Activated T-cell treated with anti-CD3 and anti-CD28 coated beads for 1 hour (primary cell): ENCODE measurements around the gene COL12A1.
A peak's percentile ranks its signal among the peaks of the same experiment; 100 is the strongest.
"Not testable (repeated sequence)": the region's sequence is repeated elsewhere in the genome, so short reads cannot be mapped to it uniquely, and the experiment has no call there.

Experiments
- DNase-seq: peaks from one replicate; pipeline ENCODE4 v3.0.0-alpha.2; 2020; ENCODE audit warnings: low read depth

The COL12A1 gene

DNA sequence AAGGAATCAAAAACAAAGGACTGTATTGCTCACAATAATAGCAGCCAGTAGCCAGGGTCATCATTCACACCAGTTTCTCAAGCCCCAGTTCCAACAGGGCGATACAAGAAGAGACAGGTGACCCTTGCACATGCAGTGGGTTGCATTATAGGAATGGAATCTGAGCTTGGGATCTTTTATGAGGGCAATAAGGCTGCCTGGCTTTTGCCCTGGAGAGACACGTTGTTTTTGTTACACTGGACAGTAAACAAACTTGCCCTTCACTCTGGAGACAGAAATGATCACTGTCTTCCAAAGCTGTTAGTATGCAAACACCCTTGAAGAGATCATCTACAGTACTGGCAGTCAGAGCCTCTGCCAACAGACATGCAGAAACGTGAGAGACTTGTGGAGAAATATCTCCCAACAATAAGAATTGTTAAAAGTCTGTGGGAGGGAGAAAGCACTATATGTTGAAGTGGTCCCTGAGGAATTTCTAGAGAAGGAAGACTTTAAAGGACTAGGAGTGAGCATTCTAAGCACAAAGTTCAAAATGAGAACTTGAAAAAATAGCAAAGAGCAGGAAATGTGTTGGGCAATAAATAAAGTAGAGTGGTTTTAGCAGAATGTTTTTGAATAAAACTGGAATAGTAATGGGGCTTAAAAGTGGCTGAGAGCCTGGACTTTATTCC lies 6.2 kb upstream of the COL12A1 start:
- DNase-seq, result no peak

DNA sequence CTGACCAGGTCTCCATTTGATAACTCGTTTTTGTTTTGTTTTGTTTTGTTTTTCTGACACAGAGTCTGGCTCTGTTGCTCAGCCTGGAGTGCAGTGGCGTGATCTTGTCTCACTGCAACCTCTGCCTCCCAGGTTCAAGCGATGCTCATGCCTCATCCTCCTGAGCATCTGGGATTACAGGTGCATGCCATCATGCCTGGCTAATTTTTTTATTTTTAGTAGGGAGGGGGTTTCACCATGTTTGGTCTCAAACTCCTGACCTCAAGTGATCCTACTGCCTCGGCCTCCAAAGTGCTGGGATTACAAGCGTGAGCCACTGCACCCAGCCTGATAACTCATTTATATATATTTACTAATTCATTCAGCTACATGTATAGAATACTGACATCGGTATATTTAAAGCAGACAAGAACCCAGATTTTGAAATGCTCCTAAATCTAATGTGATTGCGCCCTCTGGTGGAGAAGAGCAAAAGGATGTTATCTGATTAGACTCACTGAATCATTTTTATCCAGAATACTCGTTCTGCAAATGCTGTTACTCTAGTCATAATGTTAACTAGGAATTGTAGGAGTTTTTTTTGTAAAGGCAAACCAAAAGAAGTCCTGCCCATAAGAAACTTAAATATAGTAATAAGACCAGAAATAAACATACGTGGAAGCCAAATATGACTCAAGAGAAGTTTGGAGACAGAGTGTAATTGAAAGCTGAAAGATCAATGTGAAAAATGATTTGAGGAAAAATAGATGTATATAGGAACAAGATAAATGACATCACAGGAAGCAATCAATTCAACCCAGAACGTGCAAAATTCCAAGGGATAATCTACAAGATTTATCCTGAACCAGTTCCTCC lies 5.3 kb upstream of the COL12A1 start:
- DNase-seq, result peak; percentile 39

DNA sequence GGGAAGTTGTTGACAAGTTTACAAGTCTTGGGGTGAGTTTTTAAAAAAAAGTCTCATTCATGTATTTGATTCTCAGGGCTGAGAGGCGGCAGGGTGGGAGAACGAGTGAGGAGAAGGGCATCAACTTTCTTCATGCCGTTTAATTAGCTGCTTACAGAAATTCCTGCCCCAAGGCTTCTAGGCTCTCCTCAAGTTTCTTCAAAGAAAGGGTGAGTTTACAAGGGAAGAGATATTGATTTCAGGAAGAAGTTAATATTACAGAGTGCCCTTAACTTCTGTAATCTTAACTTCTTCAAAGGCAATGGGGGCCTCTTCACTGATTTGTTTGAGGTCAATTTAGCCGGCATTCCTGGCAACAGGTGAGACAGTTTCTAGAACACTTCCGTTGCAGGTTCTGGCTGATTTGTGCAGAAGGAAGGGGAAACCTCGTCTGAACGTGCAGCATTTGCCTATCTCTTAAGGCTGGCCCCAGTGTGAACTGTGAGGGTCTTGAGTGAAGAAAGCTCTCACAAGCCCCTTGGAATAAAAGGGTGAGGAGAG lies 3.4 kb upstream of the COL12A1 start:
- no peak for DNase-seq

DNA sequence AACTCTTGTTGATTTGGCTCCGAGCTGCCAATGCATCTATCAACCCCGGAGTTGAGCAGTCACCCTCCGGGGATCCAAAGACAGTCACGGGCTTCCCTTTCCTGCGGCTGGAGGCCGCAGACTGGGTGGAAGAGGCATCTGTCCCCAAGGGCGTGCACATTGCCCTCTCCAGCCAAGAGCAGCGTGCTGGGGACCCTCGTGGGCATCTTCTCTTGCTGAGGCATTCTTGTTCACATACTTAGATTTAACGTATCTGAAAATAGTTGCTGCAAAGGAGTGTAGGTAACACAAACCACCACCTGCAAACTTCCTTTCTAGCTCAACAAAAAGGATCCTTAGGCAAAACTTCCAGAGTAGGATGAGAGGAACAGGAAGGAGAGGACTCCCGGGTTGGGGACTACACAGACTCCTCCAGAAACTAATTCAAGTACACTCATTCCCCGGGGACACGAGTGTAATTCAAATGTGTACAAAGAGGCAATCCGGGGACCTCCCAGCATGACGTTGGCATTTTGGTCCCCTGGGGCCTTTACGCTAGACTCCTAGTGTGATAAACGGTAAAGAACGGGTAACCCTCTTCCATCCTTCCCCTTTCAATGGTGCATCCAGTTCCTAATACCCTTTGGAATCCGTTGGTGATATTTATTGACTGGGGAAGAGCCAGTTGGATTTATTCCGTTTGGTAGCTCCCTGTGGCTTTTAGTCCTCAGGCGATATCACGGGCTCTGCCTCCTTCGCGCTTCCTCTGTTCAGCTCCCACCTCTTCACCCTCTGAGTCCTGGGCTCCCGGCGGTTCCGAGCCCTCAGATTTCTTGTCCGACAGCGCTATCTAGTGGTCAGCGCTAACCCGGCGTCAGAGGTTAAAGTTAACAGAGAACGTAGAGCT lies 2.7 kb upstream of the COL12A1 start:
- peak; percentile 73 for DNase-seq

DNA sequence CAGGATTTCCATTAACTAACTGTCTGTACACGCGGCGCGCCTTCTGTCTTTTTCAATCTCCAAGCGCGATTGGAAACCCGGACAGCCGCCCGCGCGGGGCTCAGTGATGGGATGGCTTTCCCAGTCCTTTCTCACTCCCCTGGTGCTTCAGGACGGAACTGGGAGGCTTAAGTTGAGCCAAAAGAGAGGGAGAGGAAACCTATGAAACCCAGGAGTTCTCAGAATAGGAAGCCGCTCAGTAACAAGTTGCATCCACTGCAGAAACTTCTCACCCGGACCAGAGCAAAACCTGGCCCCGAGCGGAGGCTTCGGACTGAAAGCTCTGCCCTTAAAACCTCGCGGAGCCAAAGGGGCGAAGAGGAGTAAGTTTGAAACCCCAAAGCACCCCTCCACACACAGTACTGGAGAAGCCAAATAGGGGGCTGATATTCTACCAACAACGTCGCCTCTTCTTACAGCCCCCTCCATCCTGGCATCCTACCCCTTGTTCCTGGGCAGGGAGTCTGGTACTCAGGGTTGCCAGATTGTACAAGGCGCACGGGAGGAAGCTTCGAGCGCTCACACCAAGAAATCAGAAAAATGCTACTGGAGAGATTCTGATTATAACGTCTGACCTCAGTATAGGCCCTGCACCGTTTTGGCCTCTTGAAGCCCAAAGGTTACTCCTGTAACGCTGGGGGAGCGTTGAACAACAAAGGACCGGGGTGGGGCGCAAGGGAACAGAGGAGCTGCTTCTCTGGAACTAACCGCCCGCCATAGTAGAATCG lies 906 bp upstream of the COL12A1 start:
- DNase-seq, result no peak

DNA sequence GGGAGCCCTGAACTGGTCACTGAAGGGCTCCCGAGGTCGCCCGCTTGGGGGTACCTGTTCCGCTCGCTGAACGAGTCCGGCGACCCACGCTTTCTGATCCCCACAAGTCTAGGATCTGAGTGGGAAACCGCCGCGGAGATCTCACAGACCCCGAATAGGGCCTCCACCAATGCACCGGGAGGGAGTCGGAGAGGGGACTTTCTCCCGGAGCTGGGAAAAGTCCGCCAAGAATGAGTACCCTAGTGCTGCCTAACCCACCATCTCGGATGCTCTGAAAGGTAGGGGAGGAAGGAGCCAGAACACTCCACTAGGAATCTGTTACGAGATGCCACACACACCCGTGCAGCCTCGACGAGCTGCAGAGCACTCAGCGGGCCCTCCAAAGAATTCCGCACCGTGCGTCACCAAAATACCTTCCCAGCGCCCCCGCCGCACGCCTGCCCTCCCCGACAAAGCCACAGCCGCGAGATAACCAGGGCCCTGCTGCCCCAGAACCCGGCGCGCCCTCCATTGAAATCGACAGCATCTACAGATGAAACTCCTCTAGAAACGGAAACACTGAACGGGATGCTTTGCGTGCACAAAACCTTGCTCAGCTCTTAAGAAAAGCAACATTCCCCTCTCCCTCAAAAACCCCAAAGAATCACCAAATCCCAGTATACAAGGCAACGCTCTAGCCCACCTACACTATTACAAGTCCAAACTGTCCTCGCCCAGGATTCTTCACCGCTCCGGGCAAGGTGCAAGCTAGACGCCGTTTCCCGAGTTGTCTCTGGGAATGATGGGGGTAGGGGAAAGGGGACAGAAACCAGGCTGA lies 686 bp downstream of the COL12A1 start:
- DNase-seq, result no peak

DNA sequence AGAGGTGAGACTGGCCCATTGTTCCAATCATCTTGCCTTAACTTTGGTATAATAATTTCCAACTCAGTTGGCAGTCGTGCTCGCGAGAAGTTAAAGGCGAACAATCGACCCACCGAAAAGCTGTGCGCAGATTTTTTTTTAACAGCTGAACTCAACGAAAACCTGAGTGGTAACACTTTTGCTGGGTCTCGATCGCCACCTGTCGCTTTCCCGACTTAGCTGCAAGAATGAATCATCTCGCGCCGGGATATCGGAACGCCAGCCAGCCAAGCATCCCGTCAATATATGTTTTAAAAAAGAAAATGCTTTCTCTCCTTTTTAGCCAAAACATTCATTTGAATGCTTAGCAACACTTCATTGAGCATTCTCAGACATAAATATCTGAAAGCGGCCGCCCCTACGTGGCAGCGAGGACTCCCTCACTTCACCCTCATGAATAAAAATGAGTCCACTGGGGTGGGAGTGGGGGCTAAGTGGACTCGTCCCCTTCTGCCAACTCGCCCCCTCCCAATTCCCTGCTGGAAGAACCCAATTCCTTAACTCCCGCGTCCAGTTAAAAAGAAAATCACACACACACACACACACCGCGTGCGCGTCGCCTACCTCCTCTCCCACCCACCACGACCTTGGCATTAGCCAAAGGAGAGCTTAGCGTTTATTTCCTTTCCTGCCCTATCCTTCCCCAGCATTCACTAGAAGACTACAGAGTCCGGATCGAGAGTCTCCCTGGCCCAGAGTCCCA lies 1.5 kb downstream of the COL12A1 start:
- DNase-seq, result no peak

DNA sequence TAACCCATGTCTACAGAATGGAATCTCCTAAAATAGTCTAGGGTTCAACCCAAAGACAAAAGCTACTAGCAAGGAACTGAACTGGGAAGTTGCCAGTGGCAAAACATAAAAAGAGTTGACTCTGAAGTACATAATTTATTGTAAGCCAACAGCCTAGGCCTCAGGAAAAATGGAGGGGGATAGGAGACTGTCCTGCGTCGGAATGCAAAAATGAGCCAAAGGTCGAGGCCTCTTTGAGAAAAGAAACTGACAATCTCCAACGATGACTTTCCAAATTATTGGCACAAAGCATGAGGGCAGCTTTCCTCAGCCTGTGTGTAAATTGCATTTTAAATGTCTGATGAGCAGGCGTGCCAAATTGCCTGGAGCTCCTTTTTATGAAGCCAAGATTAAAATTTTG lies 2.1 kb downstream of the COL12A1 start:
- no peak for DNase-seq

DNA sequence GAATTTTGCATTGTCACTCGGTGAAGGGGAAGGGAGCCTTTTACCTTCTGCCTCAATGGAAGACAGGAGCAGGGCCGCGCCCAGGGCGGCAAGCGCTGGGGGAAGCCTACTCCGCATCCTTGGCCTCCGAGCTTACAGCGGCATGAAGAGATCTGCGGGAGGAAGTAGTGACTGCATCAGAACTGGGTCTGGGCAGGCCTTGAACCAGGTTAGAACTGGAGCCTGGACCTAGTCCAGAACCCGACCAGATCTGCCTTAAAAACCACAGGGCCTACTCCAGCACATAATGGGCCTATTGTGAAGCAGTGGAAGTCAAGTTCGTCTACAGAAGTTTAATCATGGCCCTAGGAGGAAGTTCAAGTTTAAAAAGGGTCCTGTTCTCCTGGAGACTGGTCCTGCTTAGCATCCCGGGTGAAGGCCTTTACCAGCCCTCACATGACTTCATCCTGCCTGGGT lies 3.1 kb downstream of the COL12A1 start:
- no peak for DNase-seq

DNA sequence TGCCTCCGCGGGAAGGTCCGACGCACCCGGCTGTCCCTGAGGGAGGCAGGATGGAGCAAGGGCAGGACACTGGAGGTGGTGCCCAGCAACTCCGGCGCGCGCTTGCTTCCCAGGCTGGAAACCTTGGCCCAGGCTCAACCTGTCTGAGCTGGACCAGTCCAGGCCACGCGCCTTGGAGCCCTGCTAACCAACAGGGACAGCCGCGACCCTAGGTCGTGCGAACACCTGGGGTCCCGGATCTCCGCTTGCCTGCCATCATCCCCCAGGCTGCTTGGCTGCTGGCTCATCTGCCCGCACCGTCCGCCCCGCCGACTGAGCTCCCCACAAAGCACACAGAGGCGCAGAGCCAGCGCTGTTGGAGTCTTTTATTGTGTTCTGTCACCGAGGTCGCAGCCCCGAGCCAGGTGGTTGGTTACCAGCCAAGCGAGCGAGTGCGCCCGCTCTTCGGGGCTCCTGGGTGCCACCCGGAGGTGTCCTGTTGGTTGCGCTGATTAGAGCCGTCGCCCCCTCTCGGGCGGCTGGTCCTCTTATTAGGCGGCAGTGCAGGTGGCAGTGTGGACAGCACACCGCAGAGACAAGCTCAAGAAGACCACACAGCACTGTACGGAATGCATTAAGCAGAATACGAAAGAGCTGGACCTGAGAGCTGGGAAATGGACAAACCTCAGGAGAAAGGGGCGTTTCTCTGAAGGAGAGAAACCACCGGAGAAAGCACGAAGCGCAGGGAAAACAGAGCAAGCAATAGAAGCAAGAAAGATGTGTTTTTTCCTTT lies 3.8 kb downstream of the COL12A1 start:
- DNase-seq, result no peak

DNA sequence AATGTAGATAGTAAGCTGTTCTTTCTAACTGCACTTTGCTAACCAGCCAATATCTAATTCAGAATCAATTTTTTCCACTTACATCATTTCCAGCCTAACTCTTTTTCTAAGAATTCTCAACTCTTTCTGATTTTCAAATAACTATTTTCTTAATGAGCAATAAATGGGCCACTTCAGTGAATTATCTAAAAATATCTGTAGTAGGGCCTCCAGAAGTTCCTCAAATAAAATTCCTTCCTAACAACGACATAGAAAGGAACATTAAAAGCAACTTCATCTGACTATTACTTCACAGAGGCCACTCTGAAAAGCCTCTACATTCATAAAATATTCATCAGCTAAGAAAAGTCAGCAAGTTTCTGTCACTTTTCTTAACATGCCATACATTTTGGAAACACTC lies 4.8 kb downstream of the COL12A1 start:
- no peak for DNase-seq

DNA sequence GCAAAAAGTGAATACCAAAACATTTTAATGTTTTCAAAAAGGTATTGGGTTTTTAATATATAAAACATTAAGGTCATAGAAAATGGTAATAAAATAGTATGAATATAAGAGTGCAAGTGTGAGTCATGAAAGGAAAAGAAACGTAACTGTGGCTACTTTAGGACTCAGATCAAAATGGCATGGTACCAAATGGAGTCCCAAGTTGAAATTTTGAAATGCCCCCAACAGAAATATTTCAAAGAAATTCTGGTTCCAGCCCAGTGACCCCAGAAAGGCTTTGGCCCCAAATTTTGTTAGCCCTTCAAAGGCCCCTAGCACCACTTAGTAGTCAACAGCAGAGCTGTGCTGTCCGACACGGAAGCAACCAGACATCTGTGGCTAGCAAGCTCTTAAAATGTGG lies 6.0 kb downstream of the COL12A1 start:
- no peak for DNase-seq

DNA sequence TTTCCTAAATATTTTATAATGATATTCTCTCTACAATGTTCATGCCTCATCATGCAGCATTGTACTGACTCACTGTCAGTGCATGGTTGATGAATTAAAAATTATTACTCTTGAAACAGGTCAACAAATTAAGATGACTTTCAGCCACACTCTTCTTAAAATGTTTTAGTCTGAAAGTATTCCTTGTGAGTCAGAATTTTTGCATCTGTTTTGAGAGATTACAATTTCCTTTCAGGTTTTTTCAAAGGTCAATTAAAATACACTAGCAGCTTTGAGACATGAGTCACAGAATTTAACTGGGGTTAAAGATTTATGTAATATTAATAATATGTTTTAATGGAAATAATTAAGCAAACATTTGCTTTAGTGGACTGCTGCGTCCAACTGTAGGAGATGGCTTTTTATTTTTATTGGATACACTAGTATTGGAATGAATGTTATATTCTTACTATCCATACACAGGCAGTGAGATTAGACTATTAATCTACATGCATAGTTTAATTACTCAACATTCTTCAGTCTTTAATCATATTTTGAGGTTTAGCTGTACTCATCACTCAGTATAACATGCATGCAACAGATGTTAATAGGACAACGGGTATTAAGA lies 9.7 kb downstream of the COL12A1 start:
- no peak for DNase-seq

DNA sequence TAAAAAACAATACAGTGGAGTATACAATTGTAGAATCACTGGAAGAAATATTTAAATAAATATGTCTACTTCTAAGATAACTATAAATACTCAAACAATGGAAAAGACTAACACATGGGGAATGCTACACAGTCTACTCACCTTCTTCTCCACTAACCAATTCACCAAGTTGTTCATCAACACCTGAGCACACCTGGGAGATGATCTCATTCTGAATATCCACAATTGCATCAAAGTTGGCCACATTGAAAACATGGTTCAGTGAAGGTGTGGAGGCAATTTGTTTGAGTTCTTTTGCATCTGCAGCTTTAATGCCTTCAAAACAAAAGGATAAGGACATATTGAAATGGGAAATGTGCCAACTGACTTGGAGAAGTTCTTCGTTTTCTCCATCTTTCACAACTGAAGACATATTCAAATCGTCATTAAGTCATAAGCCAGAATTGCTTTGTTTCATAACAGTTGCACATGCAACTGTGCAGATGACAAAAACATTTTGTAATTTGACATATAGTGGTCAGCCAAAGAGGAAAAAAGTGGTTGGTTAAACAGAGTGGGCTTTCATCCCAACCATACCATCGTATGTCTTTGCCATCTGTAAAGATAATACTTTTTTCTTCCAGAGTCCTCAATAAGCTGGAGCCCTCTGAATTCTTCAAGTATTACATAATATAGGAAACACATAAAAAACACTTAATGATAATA lies 17.5 kb downstream of the COL12A1 start:
- no peak for DNase-seq

DNA sequence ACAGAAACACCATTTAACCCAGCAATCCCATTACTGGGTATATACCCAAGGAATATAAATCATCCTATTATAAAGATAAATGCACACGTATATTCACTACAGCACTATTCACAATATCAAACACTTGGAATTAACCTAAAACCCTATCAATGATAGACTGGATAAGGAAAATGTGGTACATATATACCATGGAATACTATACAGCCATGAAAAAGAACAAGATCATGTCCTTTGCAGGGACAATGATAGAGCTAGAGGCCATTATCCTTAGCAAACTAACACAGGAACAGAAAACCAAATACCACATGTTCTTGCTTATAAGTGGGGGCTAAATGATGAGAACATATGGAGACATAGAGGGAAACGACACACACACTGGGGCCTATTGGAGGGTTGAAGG lies 19.3 kb downstream of the COL12A1 start:
- not testable (repeated sequence) for DNase-seq

DNA sequence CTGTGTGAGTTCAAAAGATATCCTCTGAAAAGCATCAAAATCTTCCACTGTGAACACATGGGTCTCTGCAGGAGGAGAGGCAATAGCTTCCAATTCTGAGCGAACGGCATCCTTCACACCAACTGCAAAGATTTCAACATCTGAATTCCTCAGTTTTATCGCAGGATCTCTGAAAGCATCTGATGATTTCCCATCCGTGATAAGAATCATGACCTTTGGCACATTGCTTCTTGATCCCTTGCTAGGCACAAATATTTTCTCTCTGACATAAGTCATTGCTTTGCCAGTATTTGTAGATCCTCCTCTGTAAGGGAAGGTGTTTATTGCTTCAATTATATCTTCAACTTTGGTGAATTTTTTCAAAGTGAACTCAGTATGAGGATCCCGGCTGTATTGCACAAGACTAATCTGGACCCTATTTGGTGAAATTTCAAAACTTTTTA lies 22.7 kb downstream of the COL12A1 start:
- DNase-seq, result no peak

DNA sequence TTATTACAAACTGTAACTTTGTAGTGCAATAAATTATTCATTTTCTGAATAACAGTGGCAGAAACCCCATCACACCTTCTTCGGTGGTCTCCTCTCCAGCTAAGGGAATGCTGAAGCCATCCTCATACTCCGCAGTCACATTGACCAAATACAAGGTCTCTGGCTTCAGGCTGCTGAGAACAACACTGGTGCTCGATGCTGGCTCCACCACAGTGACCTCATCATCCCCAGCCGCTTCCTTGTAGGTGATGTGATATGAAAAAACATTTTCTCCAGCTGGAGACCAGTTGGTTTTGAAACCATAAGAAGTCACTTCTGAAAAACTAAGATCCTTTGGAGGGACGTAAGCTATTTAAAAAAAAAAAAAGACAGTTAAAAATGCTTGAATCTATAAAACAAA lies 25.0 kb downstream of the COL12A1 start:
- DNase-seq, result no peak

DNA sequence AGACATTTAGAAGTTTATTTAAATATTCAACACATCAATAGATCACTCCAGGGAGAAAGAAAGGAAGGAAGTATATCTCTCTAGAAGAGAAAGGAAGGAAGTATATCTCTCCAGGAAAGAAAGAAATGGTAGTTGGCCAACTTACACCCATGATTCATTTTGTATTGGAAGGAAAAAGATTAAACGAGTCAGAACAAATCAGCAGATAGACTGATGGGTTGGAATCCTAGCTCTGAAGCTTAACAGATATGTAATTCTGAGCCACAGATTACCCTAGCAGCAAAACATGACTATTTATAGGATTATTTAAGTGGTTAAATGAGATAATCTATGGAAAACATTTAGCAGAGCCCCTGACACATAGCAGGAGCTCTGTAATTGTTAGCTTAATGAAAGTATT lies 27.1 kb downstream of the COL12A1 start:
- no peak for DNase-seq
